H1 (cell line): ENCODE results near the gene FDPS. TPM values are rescaled to one million over a fixed set of nuclear protein-coding genes. Genes with fewer than 3 reads are reported as not detected.

Experiments used
- ASH2L ChIP-seq: fragments of 200-600, 300-600 bp; sonication (generic); IDR thresholded peaks from one replicate; pipeline ENCODE4 v1.7.1; 2017; ENCODE audit warnings: low read length
- ATF2 ChIP-seq: IDR thresholded peaks from 2 replicates; pipeline ENCODE4 v1.6.1; 2012; ENCODE audit warnings: low read length, inconsistent platforms
- CREB1 ChIP-seq: IDR thresholded peaks from 2 replicates; pipeline ENCODE4 v1.6.1; 2012; ENCODE audit warnings: inconsistent platforms
- MAX ChIP-seq: IDR thresholded peaks from 2 replicates; pipeline ENCODE4 v1.6.1; 2012; ENCODE audit warnings: inconsistent platforms
- PHF8 ChIP-seq: fragments of 200-600 bp; sonication (generic); conservative IDR thresholded peaks from 2 replicates; pipeline ENCODE4 v1.7.1; 2012; ENCODE audit warnings: low read depth, mild to moderate bottlenecking, inconsistent platforms, low read length, moderate library complexity
- RAD21 ChIP-seq, 2 experiments: IDR thresholded peaks in 1 of 2; conservative IDR thresholded peaks in 1 of 2; 2 replicates each; pipeline ENCODE4 v1.6.1; 2011; ENCODE audit warnings: low read depth in 2 of 2, low read length in 2 of 2, improper control_type of control experiment in 1 of 2, inconsistent platforms in 1 of 2, mild to moderate bottlenecking in 1 of 2, moderate library complexity in 1 of 2
- SIN3A ChIP-seq, 2 experiments: IDR thresholded peaks in 1 of 2; conservative IDR thresholded peaks in 1 of 2; 2 replicates each; pipeline ENCODE4 v1.6.1; 2011 to 2012; ENCODE audit warnings: low read length in 2 of 2, improper control_type of control experiment in 1 of 2, low read depth in 1 of 2, mild to moderate bottlenecking in 1 of 2
- SP1 ChIP-seq: IDR thresholded peaks from 2 replicates; pipeline ENCODE4 v1.6.1; 2011; ENCODE audit warnings: low read depth, low read length
- TAF1 ChIP-seq: IDR thresholded peaks from 2 replicates; pipeline ENCODE4 v1.6.1; 2011; ENCODE audit warnings: mild to moderate bottlenecking, low read depth, low read length
- TCF12 ChIP-seq: IDR thresholded peaks from 2 replicates; pipeline ENCODE4 v1.6.1; 2011; ENCODE audit warnings: low read depth, mild to moderate bottlenecking, low read length
- YY1 ChIP-seq: IDR thresholded peaks from 2 replicates; pipeline ENCODE4 v1.6.1; 2011; ENCODE audit warnings: low read depth, mild to moderate bottlenecking, low read length
- polyA plus RNA-seq, 7 experiments: library from polyadenylated mRNA; depleted of rRNA in 3 of 7; stranded (reverse) in 5 of 7; unstranded in 2 of 7; fragments of >200 nt in 5 of 7; fragments of 200-250 nt in 2 of 7; gene quantifications; 1 replicate in 5 of 7; 2 replicates in 1 of 7; 4 replicates in 1 of 7; pipeline versions ENCODE4 v1.2.1 to v1.2.3, GENCODE V29; 2011 to 2013; ENCODE audit warnings: missing spikeins in 2 of 7, mixed read lengths in 2 of 7
- total RNA-seq: library from RNA; stranded (reverse); fragmentation: NEBNext Ultra II Directional; extraction: Animal tissue kit (Norgen Biotek cat#: 25700); gene quantifications from 2 replicates; pipeline ENCODE4 v1.2.1, GENCODE V29; 2021
- TF ChIP-seq, protein P1 (sequence below): IDR thresholded peaks from 2 replicates; pipeline ENCODE4 v1.6.1; 2011; ENCODE audit warnings: low read length, improper control_type of control experiment
- TF ChIP-seq, protein P2 (sequence below): IDR thresholded peaks from 2 replicates; pipeline ENCODE4 v1.6.1; 2012; ENCODE audit warnings: inconsistent platforms

Gene FDPS
- total and polyA plus RNA-seq, 2 of the 8 experiments (the other 6 are each of a cell fraction or from before 2014, with no cell fraction given): 267 to 368 TPM

- TF ChIP-seq TAF1: peak; percentile 68
- TF ChIP-seq ASH2L: peak; percentile 64
- TF ChIP-seq TCF12: 0 out of 2 replicates have a peak, but pooled peaks have one; percentile 30
- TF ChIP-seq SIN3A (conservative IDR thresholded peaks at IDR 0.05 in 1 of 2, IDR thresholded peaks at IDR 0.05 in 1 of 2; ENCODE audit: low read depth in 1 of 2, low read length in 2 of 2): peak; percentile 93 to 95; a peak in 3 of 4 replicates
- 0 out of 4 replicates have a peak, but pooled peaks of 1 of the 2 experiments have one; percentile 1 for TF ChIP-seq RAD21 (IDR thresholded peaks at IDR 0.05 in 1 of 2, conservative IDR thresholded peaks at IDR 0.05 in 1 of 2; ENCODE audit: low read depth in 2 of 2, low read length in 2 of 2)
- TF ChIP-seq, protein P1, sequence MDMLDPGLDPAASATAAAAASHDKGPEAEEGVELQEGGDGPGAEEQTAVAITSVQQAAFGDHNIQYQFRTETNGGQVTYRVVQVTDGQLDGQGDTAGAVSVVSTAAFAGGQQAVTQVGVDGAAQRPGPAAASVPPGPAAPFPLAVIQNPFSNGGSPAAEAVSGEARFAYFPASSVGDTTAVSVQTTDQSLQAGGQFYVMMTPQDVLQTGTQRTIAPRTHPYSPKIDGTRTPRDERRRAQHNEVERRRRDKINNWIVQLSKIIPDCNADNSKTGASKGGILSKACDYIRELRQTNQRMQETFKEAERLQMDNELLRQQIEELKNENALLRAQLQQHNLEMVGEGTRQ: peak; percentile 77
- TF ChIP-seq SP1: peak; percentile 42; the same call in 1 of the 2 replicates
- TF ChIP-seq, protein P2, sequence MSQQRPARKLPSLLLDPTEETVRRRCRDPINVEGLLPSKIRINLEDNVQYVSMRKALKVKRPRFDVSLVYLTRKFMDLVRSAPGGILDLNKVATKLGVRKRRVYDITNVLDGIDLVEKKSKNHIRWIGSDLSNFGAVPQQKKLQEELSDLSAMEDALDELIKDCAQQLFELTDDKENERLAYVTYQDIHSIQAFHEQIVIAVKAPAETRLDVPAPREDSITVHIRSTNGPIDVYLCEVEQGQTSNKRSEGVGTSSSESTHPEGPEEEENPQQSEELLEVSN: peak; percentile 86
- TF ChIP-seq MAX: peak; percentile 99
- TF ChIP-seq ATF2: no peak
- TF ChIP-seq PHF8: peak; percentile 83; the same call in 1 of the 2 replicates
- TF ChIP-seq YY1: no peak
- peak; percentile 63; the same call in 1 of the 2 replicates for TF ChIP-seq CREB1
- TF ChIP-seq, all 59 proteins: peak for 16
Measured at GRCh38 chr1:155273343-155274245, 35.1 kb upstream of the FDPS start, which contains the start of gene CLK2 (continued).
